Measurements from ENCODE around the gene FLNB. TPM values are rescaled to one million over a fixed set of nuclear protein-coding genes. Genes with fewer than 3 reads are reported as not detected.

FLNB gene
- total RNA-seq, 2 experiments from 2014 or later: 26.3 to 28.4 TPM

- Mint-ChIP-seq H3K9me3 (no peaks in the 10 kb centered on the region), H3K4me3 (no peak overlapping the region), H3K27ac (no peak overlapping the region), H3K27me3 (no peaks in the 10 kb centered on the region), H3K4me1 (ENCODE audit: low read depth) (peaks cover 26% of the 10 kb centered on the region), H3K36me3 (ENCODE audit: low read depth) (peaks cover 12% of the 10 kb centered on the region)
- DNase-seq (no peak), ATAC-seq (no peak)
- POLR2A ChIA-PET: interaction anchor here (0.6 to 1.1 kb wide), 4 partner anchors 24 to 111 kb away, joined by 3 read pairs; partner anchors contain the start of gene FLNB
- no peak for TF ChIP-seq CTCF (IDR thresholded peaks at IDR 0.05)
- CTCF ChIA-PET: interaction anchor here (0.7 to 1.4 kb wide), 4 partner anchors 21 to 112 kb away, joined by 3 to 5 read pairs (median 4); no protein-coding TSS in a partner anchor
- intact Hi-C loops (cut with micrococcal nuclease): no loop called here
Measured at GRCh38 chr3:58119186-58119585, 111.0 kb downstream of the FLNB start.

- intact Hi-C loops (cut with micrococcal nuclease): no loop called here
- POLR2A ChIA-PET: interaction anchor here (1.1 kb wide), 1 partner anchor 112 kb away, joined by 3 read pairs; the partner anchor contains the start of gene FLNB
- no peak for TF ChIP-seq CTCF (IDR thresholded peaks at IDR 0.05)
- Mint-ChIP-seq H3K4me1 (ENCODE audit: low read depth) (peaks cover 20% of the 10 kb centered on the region), H3K9me3 (no peaks in the 10 kb centered on the region), H3K36me3 (ENCODE audit: low read depth) (peaks cover 13% of the 10 kb centered on the region), H3K4me3 (no peak overlapping the region), H3K27me3 (no peaks in the 10 kb centered on the region), H3K27ac (no peak overlapping the region)
- DNase-seq: no peak
- CTCF ChIA-PET: interaction anchor here (1.1 to 1.4 kb wide), 3 partner anchors 16 to 47 kb away, joined by 3 read pairs; no protein-coding TSS in a partner anchor
- ATAC-seq: no peak
Measured at GRCh38 chr3:58120075-58120812, 112.0 kb downstream of the FLNB start.

GRCh38 chr3:58121183-58121582, 113.0 kb downstream of the FLNB start:
- H3K36me3 Mint-ChIP-seq (ENCODE audit: low read depth): peaks cover 11% of the 10 kb centered on the region
- H3K27ac Mint-ChIP-seq: no peak overlapping the region
- H3K4me3 Mint-ChIP-seq: no peak overlapping the region
- H3K9me3 Mint-ChIP-seq: no peaks in the 10 kb centered on the region
- CTCF ChIA-PET: interaction anchor here (1.2 to 1.3 kb wide), 2 partner anchors 15 to 46 kb away, joined by 3 read pairs; no protein-coding TSS in a partner anchor
- intact Hi-C loops (cut with micrococcal nuclease): no loop called here
- POLR2A ChIA-PET: no interaction called here
- no peak for ATAC-seq
- TF ChIP-seq CTCF (IDR thresholded peaks at IDR 0.05): no peak
- no peak for DNase-seq
- no peaks in the 10 kb centered on the region for H3K27me3 Mint-ChIP-seq
- H3K4me1 Mint-ChIP-seq (ENCODE audit: low read depth): peaks cover 11% of the 10 kb centered on the region

- Mint-ChIP-seq H3K27ac (no peak overlapping the region), H3K4me1 (ENCODE audit: low read depth) (no peaks in the 10 kb centered on the region), H3K4me3 (no peak overlapping the region), H3K36me3 (ENCODE audit: low read depth) (peaks cover 17% of the 10 kb centered on the region), H3K27me3 (no peaks in the 10 kb centered on the region), H3K9me3 (no peaks in the 10 kb centered on the region)
- ATAC-seq (no peak), DNase-seq (no peak)
- POLR2A ChIA-PET: no interaction called here
- intact Hi-C loops (cut with micrococcal nuclease): no loop called here
- CTCF ChIA-PET: interaction anchor here (1.0 kb wide), 1 partner anchor 44 kb away, joined by 4 read pairs; no protein-coding TSS in a partner anchor
- no peak for TF ChIP-seq CTCF (IDR thresholded peaks at IDR 0.05)
Measured at GRCh38 chr3:58122936-58123700, 114.9 kb downstream of the FLNB start.

GRCh38 chr3:58124387-58124786, 116.2 kb downstream of the FLNB start:
- no peak for TF ChIP-seq CTCF (IDR thresholded peaks at IDR 0.05)
- H3K36me3 Mint-ChIP-seq (ENCODE audit: low read depth): peaks cover 18% of the 10 kb centered on the region
- POLR2A ChIA-PET: no interaction called here
- H3K4me3 Mint-ChIP-seq: no peak overlapping the region
- DNase-seq: no peak
- no peak overlapping the region for H3K27ac Mint-ChIP-seq
- ATAC-seq: no peak
- intact Hi-C loops (cut with micrococcal nuclease): no loop called here
- no peaks in the 10 kb centered on the region for H3K27me3 Mint-ChIP-seq
- CTCF ChIA-PET: no interaction called here
- H3K9me3 Mint-ChIP-seq: no peaks in the 10 kb centered on the region
- peaks cover 3% of the 10 kb centered on the region for H3K4me1 Mint-ChIP-seq (ENCODE audit: low read depth)
